Measurements from ENCODE around the gene ANKRD1.
A peak's percentile ranks its signal among the peaks of the same experiment; 100 is the strongest.

Gene ANKRD1

DNA sequence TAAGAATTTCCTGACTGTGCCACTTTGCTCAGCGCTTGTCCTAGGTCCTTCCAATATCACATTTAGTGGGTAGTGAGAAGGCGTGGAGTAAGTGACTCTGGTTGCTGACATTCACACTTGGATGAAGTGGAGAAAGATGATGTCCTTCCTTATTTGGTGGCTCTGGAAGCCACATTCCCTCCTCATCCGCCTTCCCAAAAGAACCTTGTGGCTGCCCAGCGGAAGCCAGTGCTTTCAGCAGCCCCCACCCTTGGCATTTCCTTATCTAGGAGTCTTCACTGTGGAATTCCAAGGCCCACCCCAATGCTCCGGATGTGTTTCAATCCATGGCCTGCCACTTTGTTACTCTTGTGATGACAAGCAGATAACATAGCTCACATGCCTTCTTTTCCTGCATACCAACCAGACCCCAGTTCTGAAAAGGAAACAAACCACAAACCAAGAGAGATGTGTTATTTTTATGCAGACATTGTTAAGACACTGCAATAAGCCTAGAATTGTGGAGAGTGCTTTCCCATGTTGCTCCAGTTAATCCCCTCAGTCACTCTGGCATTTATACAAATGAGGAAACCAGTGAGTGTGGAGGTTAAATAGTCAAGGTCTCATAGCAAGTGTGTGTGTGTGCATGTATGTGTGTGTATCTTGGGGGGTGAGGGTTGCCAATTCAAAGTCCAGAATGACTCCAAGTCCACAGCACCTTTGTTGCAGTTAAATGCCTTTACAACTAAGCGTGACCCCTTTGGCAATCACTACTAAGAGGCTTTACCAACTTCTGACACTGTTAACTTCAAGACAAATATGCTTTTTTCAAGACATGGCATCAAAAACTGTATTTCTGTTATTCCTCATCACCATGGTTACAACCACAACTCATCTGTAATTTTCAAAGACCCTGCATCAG, 10.3 kb upstream of the ANKRD1 start:
- DNase-seq: no peak

- DNase-seq: peak; percentile 31
Measured at GRCh38 chr10:90930070-90930837, 9.4 kb upstream of the ANKRD1 start.

GRCh38 chr10:90929179-90929578, 8.3 kb upstream of the ANKRD1 start:
- DNase-seq: no peak

DNA sequence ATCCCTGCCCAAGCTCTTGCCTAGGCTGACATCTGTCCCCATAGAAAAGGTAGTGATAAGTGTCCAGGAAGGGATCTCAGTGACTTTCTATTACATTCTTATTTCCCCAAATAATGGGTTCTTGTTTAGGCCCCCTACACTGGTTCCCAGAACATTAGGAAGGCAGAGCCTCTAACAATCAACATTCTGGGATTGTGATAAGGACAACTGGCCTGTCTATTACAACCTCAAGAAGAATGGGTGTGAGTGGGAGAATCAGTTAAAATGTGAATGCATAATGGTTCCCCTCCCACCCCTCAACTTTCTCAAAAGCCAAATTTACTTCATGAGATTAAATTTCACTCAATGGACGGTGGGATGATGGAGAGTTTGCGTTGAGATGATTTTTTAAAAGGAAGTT, 6.4 kb upstream of the ANKRD1 start:
- no peak for DNase-seq

GRCh38 chr10:90925079-90926029, 4.5 kb upstream of the ANKRD1 start:
- no peak for DNase-seq

GRCh38 chr10:90924552-90924951, 3.7 kb upstream of the ANKRD1 start:
- DNase-seq: no peak

DNA sequence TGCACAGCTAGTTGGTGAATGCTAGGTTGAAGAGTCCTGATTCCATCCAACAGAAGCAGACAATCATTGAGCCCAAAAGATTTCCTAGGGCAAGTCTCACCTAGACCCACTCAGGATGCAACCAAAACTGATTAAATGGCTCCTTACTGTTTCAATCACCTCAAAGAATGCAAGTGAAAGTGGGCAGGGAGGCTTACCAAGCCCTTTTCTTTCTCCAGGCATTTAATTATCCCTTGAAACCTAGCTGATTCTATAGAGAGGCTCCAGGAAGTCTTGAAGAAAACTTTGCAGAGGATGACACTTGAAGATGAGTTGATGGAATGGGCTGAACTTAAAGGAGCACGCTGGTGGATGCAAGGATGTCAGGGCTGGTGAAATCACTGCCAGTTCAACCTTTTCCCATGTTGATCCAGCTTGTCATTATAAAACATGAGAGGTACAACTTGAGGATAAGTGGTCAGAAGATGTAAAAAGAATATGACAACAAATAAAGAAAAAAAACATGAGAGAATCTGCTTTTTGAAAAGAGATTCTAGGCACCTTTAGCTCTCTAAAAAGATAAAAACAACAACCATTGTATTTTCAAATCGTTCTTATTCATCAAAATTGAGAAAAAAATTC, 2.3 kb upstream of the ANKRD1 start:
- no peak for DNase-seq

- no peak for DNase-seq
Measured at GRCh38 chr10:90921906-90922305, 1.0 kb upstream of the ANKRD1 start.

DNA sequence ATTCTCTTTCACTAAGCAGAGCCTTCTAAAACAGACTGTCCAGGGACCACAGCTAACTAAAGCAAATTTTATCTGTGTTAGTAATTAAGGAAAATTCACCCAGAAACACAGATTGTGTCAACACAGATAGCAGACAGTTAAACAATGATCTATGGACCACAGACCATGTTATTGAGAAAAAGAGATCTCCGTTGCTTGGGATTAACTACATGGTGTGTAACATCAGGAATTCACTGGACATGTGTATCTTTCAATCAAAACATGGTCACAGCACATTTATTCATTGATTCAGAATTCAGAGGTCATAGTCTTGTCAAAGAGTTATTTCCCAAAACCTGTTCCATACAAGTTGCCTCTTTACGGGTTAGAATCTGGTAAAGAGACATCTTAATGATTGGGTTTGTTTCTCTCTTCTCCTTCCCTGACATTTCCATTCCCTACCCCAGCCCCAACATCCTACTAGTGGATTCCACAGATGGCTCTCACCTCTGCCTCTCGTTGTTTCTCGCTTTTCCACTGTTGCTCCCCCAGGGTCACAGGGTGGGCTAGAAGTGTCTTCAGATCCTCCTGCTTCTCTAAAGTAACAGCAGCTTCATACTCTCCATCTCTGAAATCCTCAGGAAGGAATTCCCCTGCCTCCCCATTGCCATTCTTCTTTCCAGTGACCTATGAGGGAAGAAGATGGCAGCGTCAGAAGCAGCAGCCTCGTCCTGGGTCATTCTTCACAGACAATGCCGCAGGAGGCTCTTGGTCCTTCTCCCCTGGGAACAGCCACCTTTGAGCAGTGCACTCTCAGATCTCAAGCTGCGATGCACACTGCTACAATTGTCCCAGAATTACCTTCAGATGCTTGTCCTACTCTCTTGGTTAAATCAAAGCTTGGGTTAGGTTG, 958 bp downstream of the ANKRD1 start:
- no peak for DNase-seq

- DNase-seq: no peak
Measured at GRCh38 chr10:90917968-90918318, 2.9 kb downstream of the ANKRD1 start.

DNA sequence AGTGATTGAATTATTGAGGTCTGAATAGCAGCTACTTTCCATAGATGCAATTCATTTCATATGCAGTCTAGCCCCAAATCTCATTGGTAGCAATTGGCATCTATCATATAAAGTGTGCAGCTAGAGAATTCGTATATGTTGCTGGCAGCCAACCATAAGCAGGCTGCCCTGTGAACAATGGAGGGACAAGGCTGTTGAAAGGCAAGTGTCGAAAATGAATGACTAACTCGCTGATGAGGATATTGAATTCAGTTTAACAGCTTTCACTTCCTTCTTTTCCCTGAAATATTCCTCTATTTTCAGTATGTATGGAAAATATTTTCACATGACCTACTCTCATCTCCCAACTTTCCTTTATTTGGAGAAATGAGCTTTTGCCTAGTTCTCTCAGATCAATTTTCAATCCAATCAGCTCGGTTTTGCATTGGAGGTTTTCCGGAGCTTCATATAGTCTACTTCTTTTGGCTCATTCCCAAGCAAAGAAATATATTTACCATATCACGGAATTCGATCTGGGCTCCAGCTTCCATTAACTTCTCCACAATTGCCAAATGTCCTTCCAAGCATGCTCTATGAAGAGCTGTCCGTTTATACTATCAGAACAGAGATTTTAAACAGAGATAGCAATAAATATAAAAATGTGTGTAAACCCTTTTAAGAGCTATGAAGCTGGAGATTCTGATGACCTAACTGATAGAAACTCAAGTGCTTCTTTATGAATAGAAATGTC, 3.5 kb downstream of the ANKRD1 start:
- no peak for DNase-seq

DNA sequence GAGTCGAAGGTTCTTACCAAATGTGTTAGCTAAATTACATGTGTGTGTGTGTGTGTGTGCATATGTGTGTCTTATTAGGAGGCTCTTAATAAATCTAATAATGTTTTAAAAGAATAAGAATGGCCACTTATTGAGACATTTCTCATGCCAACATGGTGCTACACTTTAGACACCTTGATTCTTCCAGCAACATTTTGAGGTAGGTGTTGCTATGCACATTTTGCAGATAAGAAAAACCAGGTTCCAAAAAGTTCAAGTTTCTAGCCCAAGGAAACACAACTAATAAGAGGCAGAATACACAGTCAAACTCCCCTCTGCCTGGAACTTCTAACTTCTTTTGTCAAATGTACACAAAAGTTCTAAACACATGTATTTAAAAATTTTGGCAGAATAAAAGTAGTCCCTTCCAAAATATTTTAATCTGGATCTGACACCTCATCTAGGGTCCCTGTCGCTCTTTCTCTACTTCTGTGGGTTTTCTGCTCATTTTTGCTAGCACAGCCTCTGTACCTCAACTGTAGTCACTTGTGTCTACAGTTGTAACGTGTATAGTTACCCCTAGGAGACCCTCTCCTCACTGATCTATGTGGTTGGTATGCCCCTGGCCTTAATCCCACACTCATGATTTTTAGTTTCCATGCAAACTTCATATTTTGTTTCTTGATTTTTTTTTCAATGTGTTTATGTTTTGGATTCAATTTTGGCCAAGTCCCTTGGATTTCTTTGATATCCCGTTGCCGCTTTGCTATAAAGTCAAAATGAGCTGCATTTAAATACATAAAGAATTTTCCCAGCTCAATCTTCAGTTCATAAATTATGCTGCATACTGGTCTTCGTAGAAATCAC, 4.3 kb downstream of the ANKRD1 start:
- no peak for DNase-seq

GRCh38 chr10:90915766-90916075, 5.2 kb downstream of the ANKRD1 start:
- no peak for DNase-seq

DNA sequence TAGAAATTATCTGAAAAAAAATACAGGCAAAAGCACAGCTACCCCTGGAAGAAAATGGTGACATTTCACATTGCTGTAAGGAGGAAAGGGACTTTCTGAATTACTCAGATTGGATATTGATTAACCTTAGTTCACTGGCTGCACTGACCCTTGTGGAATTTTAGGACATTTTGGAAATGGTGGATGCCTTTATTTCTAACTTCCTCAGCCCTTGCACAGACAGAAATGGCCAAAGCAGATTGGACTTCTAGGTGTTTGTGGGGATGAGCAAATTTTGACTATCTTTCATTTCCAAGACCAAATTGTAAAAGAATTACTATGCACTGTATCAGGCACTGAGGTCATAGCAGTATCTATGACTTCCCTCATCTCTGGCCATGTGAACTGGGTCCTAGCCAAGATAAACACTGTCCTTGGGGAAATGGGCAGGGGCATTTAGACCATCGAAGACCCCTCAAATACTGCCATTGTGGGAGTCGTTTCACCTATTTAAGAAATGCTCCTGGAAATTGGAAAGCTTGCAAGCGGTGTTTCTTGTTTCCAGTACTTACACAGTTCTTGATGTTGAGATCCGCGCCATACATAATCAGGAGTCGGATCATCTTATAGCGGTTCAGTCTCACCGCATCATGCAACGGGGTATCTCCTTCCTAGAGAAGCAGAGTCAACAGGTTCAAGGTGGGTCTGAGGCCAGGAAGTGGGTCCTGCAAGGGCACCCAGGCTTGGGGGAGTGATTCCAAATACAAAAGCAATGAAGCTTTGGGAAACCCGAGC, 5.7 kb downstream of the ANKRD1 start:
- DNase-seq: no peak

- DNase-seq: no peak
Measured at GRCh38 chr10:90913774-90914420, 7.0 kb downstream of the ANKRD1 start.

DNA sequence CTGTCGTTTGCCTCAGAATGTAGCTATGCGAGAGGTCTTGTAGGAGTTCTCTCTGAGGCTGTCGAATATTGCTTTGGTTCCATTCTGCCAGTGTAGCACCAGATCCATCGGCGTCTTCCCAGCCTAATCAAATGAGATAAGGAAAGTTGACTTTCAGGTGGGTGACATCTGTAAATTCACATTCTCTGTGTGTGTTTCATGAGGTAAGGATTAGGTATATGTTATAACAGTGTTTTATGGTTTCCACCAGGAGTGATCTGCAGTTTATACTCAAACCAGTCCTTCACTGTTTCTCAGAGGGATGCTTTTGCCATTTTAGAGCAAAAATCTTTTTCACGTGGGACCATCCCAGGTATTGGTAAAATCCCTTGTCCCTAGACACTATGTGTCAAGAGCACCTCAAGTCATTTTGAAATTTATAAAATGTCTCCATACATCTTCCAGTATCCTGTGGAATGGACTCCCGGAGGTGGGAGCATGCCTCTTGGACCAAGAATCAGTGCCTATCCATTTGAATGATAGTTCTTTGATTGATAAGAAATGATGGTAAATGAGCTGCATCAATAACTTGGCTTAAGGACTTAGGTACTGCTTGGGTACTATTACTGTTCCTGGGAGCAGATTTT, 7.9 kb downstream of the ANKRD1 start:
- no peak for DNase-seq

DNA sequence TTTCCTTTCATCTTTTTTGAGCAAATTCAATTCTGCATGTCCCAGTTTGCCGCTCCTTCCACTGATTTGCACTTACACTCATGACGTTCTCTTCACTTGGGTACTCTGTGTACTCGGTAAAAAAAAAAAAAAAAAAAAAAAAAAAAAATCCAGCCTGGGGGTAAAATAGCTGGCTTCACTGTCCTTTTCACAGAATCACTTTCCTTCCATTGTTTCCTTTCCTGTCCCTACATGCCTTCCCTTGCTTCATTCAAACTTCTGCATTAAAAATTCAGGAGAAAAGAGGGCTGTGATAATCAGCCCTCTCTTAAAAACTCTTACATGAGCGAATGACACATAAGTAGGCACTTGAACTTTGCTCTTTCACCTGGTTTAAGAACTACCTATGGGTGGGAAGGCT, 8.7 kb downstream of the ANKRD1 start:
- DNase-seq: no peak
